ENCODE measurements around the gene PRMT3.
"Not testable (repeated sequence)": the region's sequence is repeated elsewhere in the genome, so short reads cannot be mapped to it uniquely, and the experiment has no call there.

Gene PRMT3

DNA sequence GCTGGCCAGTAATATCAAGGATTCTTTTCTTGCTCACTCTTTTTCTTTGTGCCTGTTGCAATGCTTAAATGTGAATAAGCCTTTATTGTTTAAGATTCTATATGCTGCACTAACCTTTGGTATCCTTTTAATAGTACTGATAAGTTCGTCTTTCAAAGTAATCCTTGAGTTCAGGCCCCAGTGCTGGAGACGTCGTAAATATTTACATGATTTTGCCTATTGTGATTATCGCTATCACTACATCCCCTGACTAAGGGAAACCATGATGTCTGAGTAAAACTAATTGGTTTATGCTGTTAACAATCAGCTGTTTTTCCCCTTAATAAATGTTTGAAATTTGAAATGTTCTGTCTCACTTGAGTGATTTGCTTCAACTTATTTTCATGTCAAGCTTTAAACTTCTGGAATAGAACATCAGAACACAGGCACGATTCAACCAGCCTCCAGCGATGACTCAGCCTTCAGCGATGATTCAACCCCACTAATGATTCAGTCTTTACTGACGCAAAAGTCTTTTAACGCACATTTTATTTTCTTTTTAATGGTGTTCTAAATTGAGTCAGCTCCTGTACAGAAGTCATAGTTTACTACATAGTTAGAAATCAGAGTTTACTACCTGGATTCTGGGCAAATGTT is 20.1 kb upstream of the PRMT3 start:
- H3K27ac Mint-ChIP-seq: peak overlapping the region; percentile 82
- peak in 1 of 2 donors; percentile 59 for DNase-seq (ENCODE audit: low spot score in 2 of 2)
- ATAC-seq: peak; percentile 87
- H3K36me3 Mint-ChIP-seq: peaks cover 27% of the 10 kb centered on the region
- peak overlapping the region; percentile 51 for H3K4me3 Mint-ChIP-seq
- no peaks in the 10 kb centered on the region for H3K9me3 Mint-ChIP-seq
- peaks cover 46% of the 10 kb centered on the region for H3K4me1 Mint-ChIP-seq

GRCh38 chr11:20368438-20368837 is 19.1 kb upstream of the PRMT3 start:
- no peak overlapping the region for H3K4me3 Mint-ChIP-seq
- H3K27ac Mint-ChIP-seq: no peak overlapping the region
- DNase-seq (ENCODE audit: low spot score in 2 of 2) (no peak), ATAC-seq (no peak)
- H3K9me3 Mint-ChIP-seq: no peaks in the 10 kb centered on the region
- H3K4me1 Mint-ChIP-seq: peaks cover 37% of the 10 kb centered on the region
- peaks cover 35% of the 10 kb centered on the region for H3K36me3 Mint-ChIP-seq

DNA sequence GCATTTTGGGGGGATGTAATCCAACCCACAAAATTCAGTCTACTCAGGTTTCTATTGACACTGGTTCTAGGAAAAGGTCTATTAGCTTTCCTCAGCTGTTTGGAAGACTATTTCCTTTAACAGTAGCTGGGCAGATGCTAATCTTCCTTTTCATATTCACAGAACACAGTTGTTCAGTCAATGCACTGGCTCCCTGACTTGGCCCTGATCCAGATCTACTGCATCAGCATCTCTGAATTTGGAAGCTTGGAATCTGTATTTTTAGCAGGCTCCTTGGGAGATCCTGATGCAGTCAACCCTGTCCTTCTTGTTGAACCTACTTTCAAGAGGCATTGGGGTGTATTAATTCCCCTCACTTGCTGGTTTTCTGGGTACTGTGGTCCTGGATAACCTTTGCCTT is 17.7 kb upstream of the PRMT3 start:
- Mint-ChIP-seq H3K27ac (no peak overlapping the region), H3K36me3 (peaks cover 38% of the 10 kb centered on the region)
- no peak for ATAC-seq

GRCh38 chr11:20372081-20372626 is 15.4 kb upstream of the PRMT3 start:
- peaks cover 26% of the 10 kb centered on the region for H3K4me1 Mint-ChIP-seq
- H3K27ac Mint-ChIP-seq: no peak overlapping the region
- H3K4me3 Mint-ChIP-seq: no peak overlapping the region
- DNase-seq (ENCODE audit: low spot score in 2 of 2) (no peak), ATAC-seq (no peak)
- H3K9me3 Mint-ChIP-seq: no peaks in the 10 kb centered on the region
- H3K36me3 Mint-ChIP-seq: peaks cover 54% of the 10 kb centered on the region

More for the DNA sequence above, 17.7 kb upstream of the PRMT3 start:
- Mint-ChIP-seq H3K4me1 (peaks cover 36% of the 10 kb centered on the region), H3K4me3 (no peak overlapping the region), H3K9me3 (no peaks in the 10 kb centered on the region)
- no peak for DNase-seq (ENCODE audit: low spot score in 2 of 2)

GRCh38 chr11:20373147-20373546 is 14.4 kb upstream of the PRMT3 start:
- Mint-ChIP-seq H3K4me3 (no peak overlapping the region), H3K36me3 (peaks cover 63% of the 10 kb centered on the region), H3K4me1 (peaks cover 19% of the 10 kb centered on the region), H3K9me3 (no peaks in the 10 kb centered on the region), H3K27ac (no peak overlapping the region)
- DNase-seq (ENCODE audit: low spot score in 2 of 2) (no peak), ATAC-seq (no peak)

DNA sequence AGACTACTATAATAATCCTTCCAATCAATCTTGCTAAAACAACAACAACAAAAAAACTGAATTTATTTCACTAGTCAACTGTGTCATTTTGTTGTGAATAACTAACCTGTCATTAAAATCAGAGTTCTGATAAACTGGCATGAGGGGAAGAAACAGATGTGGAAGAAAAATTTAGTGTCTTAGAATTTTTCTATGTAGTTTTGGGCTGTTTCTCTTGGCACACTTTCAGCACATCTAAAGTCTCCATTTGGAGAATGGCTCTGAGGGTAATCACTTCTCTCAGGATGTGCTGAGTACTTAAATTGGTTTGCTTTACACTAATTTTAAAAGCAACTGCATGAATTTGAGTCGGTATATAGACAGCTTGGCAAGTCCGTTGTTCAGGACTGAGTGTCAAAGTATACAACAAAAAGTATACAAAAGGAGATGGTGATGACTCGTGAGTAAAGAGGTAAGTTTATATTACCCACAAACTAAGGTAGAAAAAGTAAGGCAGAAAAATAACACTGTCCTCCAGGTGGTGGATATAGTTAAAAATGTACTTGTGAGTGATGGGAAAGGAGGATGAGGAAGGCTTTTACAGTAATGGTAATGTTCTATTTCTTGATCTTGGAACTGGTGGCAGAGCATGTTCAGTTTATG is 13.8 kb upstream of the PRMT3 start:
- peaks cover 14% of the 10 kb centered on the region for H3K4me1 Mint-ChIP-seq
- no peak overlapping the region for H3K4me3 Mint-ChIP-seq
- no peak for DNase-seq (ENCODE audit: low spot score in 2 of 2)
- H3K27ac Mint-ChIP-seq: peak overlapping the region; percentile 94
- no peaks in the 10 kb centered on the region for H3K9me3 Mint-ChIP-seq
- peaks cover 63% of the 10 kb centered on the region for H3K36me3 Mint-ChIP-seq
- ATAC-seq: no peak

- peak; percentile 77 for ATAC-seq
- H3K27ac Mint-ChIP-seq: peak overlapping the region; percentile 94
- H3K4me3 Mint-ChIP-seq: no peak overlapping the region
- H3K4me1 Mint-ChIP-seq: peaks cover 12% of the 10 kb centered on the region
- no peaks in the 10 kb centered on the region for H3K9me3 Mint-ChIP-seq
- peaks cover 70% of the 10 kb centered on the region for H3K36me3 Mint-ChIP-seq
- no peak for DNase-seq (ENCODE audit: low spot score in 2 of 2)
Observed at GRCh38 chr11:20374741-20375300, 12.7 kb upstream of the PRMT3 start.

DNA sequence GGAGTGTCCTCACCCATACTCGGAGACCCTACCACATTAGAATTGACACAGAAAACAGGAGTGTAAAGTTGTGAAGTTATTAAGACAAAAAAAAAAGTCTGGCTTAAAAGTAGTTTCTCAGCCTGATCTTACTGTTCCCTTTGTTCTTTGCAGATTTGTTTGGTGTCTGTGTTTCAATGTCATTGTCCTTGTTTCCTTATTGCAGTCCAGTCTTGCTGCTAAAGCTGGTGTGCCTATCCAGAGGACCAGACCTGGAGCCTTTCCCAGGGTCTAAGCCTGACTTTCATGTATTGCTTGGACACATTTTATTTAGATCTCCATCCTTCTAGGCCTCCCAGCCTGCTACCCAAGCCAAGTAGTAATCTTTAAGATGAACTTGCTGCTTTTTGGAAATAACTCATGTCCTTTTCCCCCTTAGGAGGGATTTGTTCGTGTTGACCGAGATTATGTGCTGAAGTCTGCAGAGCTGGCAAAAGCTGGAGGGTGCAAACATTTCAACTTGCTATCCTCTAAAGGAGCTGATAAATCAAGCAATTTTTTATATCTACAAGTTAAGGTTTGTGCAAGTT is 11.3 kb upstream of the PRMT3 start:
- peaks cover 12% of the 10 kb centered on the region for H3K4me1 Mint-ChIP-seq
- peak overlapping the region; percentile 87 for H3K27ac Mint-ChIP-seq
- peaks cover 77% of the 10 kb centered on the region for H3K36me3 Mint-ChIP-seq
- H3K4me3 Mint-ChIP-seq: no peak overlapping the region
- no peak for DNase-seq (ENCODE audit: low spot score in 2 of 2)
- no peaks in the 10 kb centered on the region for H3K9me3 Mint-ChIP-seq
- ATAC-seq: no peak

DNA sequence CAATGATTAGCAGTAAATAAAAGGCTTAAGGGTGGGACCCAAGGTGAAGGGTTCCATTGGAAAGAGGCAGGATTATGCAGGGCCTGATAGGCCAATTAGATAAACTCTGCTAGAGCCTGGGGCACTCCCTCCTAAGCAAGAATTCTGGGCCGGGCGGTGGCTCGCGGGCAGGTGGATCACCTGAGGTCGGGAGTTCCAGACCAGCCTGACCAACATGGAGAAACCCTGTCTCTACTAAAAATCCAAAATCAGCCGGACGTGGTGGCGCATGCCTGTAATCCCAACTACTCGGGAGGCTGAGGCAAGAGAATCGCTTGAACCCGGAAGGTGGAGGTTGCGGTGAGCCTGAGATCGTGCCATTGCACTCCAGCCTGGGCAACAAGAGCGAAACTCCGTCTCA is 1.5 kb upstream of the PRMT3 start:
- DNase-seq (ENCODE audit: low spot score in 2 of 2); H3K9me3 Mint-ChIP-seq; ATAC-seq: not testable (repeated sequence)
- Mint-ChIP-seq H3K4me3 (peak overlapping the region; percentile 97), H3K27ac (peak overlapping the region; percentile 99), H3K4me1 (peaks cover 21% of the 10 kb centered on the region), H3K36me3 (peaks cover 57% of the 10 kb centered on the region)

GRCh38 chr11:20388096-20389055 is 860 bp downstream of the PRMT3 start:
- DNase-seq (ENCODE audit: low spot score in 2 of 2): peak in 1 of 2 donors; percentile 78
- ATAC-seq: peak; percentile 24

GRCh38 chr11:20397281-20397680 is 9.8 kb downstream of the PRMT3 start:
- no peak overlapping the region for H3K27ac Mint-ChIP-seq
- DNase-seq (ENCODE audit: low spot score in 2 of 2): no peak

More at GRCh38 chr11:20388096-20389055, 860 bp downstream of the PRMT3 start:
- peaks cover 21% of the 10 kb centered on the region for H3K4me1 Mint-ChIP-seq
- no peaks in the 10 kb centered on the region for H3K9me3 Mint-ChIP-seq
- H3K4me3 Mint-ChIP-seq: peak overlapping the region; percentile 97
- peak overlapping the region; percentile 99 for H3K27ac Mint-ChIP-seq
- H3K36me3 Mint-ChIP-seq: peaks cover 59% of the 10 kb centered on the region

GRCh38 chr11:20399498-20399897 is 12.0 kb downstream of the PRMT3 start:
- peaks cover 100% of the 10 kb centered on the region for H3K36me3 Mint-ChIP-seq
- no peaks in the 10 kb centered on the region for H3K9me3 Mint-ChIP-seq
- DNase-seq (ENCODE audit: low spot score in 2 of 2): no peak
- H3K4me3 Mint-ChIP-seq: no peak overlapping the region
- peaks cover 5% of the 10 kb centered on the region for H3K4me1 Mint-ChIP-seq
- H3K27ac Mint-ChIP-seq: no peak overlapping the region
- ATAC-seq: no peak

More at GRCh38 chr11:20397281-20397680, 9.8 kb downstream of the PRMT3 start:
- ATAC-seq: peak; percentile 78
- H3K4me1 Mint-ChIP-seq: peaks cover 5% of the 10 kb centered on the region
- no peak overlapping the region for H3K4me3 Mint-ChIP-seq
- H3K36me3 Mint-ChIP-seq: peaks cover 100% of the 10 kb centered on the region
- H3K9me3 Mint-ChIP-seq: no peaks in the 10 kb centered on the region

DNA sequence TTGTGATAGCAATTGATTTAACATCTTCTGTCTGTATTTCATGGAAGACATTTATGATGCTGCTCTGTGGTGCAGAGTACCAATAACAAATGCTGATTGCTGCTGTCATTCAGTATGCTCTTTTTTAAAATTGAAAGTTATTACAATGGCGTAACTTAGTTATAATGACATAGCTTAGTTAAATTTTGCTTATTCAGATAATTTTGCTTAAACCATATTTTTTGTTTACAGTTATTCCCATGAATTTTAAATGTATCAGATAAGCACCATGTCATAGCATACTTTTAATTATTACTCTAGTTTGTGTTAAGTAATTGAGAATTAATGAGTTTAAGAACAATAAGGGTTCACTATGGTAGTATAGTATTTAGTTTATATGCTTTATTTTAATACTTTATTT is 15.5 kb downstream of the PRMT3 start:
- Mint-ChIP-seq H3K36me3 (peaks cover 99% of the 10 kb centered on the region), H3K4me1 (no peaks in the 10 kb centered on the region), H3K9me3 (no peaks in the 10 kb centered on the region), H3K4me3 (no peak overlapping the region), H3K27ac (no peak overlapping the region)
- DNase-seq (ENCODE audit: low spot score in 2 of 2) (no peak), ATAC-seq (no peak)

DNA sequence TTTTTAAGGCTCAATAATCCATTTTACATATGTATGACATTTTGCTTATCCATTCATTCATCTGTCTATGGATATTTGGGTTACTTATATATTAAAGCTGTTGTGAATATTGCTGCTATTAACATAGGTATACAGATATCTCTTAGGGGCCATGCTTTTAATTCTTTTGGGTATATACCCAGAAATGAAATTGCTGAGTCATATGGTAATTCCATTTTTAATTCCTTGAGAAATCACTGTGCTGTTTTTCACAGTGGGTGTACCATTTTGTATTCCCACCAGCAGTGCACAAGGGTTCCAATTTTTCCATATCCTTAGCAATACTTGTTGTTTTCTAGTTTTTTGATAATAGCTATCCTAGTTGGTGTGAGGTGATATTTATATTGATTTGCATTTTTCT is 19.0 kb downstream of the PRMT3 start:
- Mint-ChIP-seq H3K36me3 (peaks cover 98% of the 10 kb centered on the region), H3K4me1 (no peaks in the 10 kb centered on the region), H3K27ac (no peak overlapping the region), H3K4me3 (no peak overlapping the region), H3K9me3 (no peaks in the 10 kb centered on the region)
- ATAC-seq: no peak
- DNase-seq (ENCODE audit: low spot score in 2 of 2): no peak

All from stimulated activated effector memory CD8-positive, alpha-beta T cell treated with anti-CD3 and anti-CD28 coated beads, Interleukin-12 subunit alpha, Interleukin-12 subunit beta, amount 100 ng/mL, for 72 hours (primary cell).